SK-N-SH treated with all-trans-retinoic acid at 6 μM for 48 hours (cell line): ENCODE results near the gene TEX13D.

ENCODE experiments used
- ATAC-seq: fragments of 200-7000 bp; cut with Tn5 transposase; 3 replicates; pipeline ENCODE4 v1.9.1; 2020; ENCODE audit warnings: mild to moderate bottlenecking, moderate library complexity
- ARNTL ChIP-seq: fragments of 450-650 bp; formaldehyde crosslinking; IDR thresholded peaks from 2 replicates; pipeline ENCODE4 v1.5.0; 2020; ENCODE audit warnings: low read depth, mild to moderate bottlenecking, moderate library complexity, borderline replicate concordance
- BACH2 ChIP-seq: fragments of 250-450 bp; sonication (Bioruptor Pico); IDR thresholded peaks from 2 replicates; pipeline ENCODE4 v1.9.0; 2021; ENCODE audit warnings: mild to moderate bottlenecking, borderline replicate concordance
- CREB5 ChIP-seq: fragments of 250-450 bp; sonication (Bioruptor Pico); IDR thresholded peaks from 2 replicates; pipeline ENCODE4 v1.5.1; 2020; ENCODE audit warnings: low read depth, mild to moderate bottlenecking, moderate library complexity
- CSDC2 ChIP-seq: fragments of 250-450 bp; sonication (Bioruptor Pico); IDR thresholded peaks from 2 replicates; pipeline ENCODE4 v1.5.0; 2020; ENCODE audit warnings: mild to moderate bottlenecking, moderate library complexity
- CSRNP3 ChIP-seq: fragments of 250-450 bp; sonication (Bioruptor Pico); IDR thresholded peaks from 2 replicates; pipeline ENCODE4 v1.5.1; 2021; ENCODE audit warnings: mild to moderate bottlenecking, moderate library complexity
- ESRRG ChIP-seq: fragments of 250-450 bp; sonication (Bioruptor Pico); IDR thresholded peaks from 2 replicates; pipeline ENCODE4 v1.6.1; 2021; ENCODE audit warnings: mild to moderate bottlenecking
- GLIS3 ChIP-seq: fragments of 250-450 bp; sonication (Bioruptor Pico); IDR thresholded peaks from 2 replicates; pipeline ENCODE4 v1.5.0; 2020; ENCODE audit warnings: mild to moderate bottlenecking, moderate library complexity
- ISL1 ChIP-seq: fragments of 250-450 bp; sonication (Bioruptor Pico); IDR thresholded peaks from 2 replicates; pipeline ENCODE4 v2.1.2; 2022; ENCODE audit warnings: mild to moderate bottlenecking, moderate library complexity
- OSR1 ChIP-seq: fragments of 250-450 bp; sonication (Bioruptor Pico); IDR thresholded peaks from 2 replicates; pipeline ENCODE4 v1.8.0; 2022; ENCODE audit warnings: moderate library complexity, mild to moderate bottlenecking, inconsistent platforms
- PATZ1 ChIP-seq: fragments of 250-450 bp; sonication (Bioruptor Pico); IDR thresholded peaks from 2 replicates; pipeline ENCODE4 v1.8.0; 2020; ENCODE audit warnings: mild to moderate bottlenecking, moderate library complexity, borderline replicate concordance
- POU6F1 ChIP-seq: fragments of 250-450 bp; sonication (Bioruptor Pico); IDR thresholded peaks from 2 replicates; pipeline ENCODE4 v1.8.0; 2021; ENCODE audit warnings: low read depth, mild to moderate bottlenecking, moderate library complexity, borderline replicate concordance
- SNAI2 ChIP-seq: fragments of 250-450 bp; sonication (Bioruptor Pico); IDR thresholded peaks from 2 replicates; pipeline ENCODE4 v1.5.0; 2020; ENCODE audit warnings: mild to moderate bottlenecking, moderate library complexity
- TOX ChIP-seq: fragments of 250-450 bp; sonication (Bioruptor Pico); IDR thresholded peaks from 2 replicates; pipeline ENCODE4 v1.8.0; 2021; ENCODE audit warnings: mild to moderate bottlenecking, moderate library complexity, borderline replicate concordance
- ZFP3 ChIP-seq: fragments of 250-450 bp; sonication (Bioruptor Pico); IDR thresholded peaks from 2 replicates; pipeline ENCODE4 v1.5.0; 2020; ENCODE audit warnings: mild to moderate bottlenecking, moderate library complexity
- ZFP30 ChIP-seq: fragments of 450-650 bp; formaldehyde crosslinking; IDR thresholded peaks from 2 replicates; pipeline ENCODE4 v1.5.0; 2022; ENCODE audit warnings: mild to moderate bottlenecking, moderate library complexity
- ZNF565 ChIP-seq: fragments of 450-650 bp; formaldehyde crosslinking; conservative IDR thresholded peaks from 2 replicates; pipeline ENCODE4 v1.5.0; 2020; ENCODE audit warnings: low read depth, mild to moderate bottlenecking, moderate library complexity
- ZNF70 ChIP-seq: fragments of 450-650 bp; formaldehyde crosslinking; IDR thresholded peaks from 2 replicates; pipeline ENCODE4 v1.5.0; 2020; ENCODE audit warnings: mild to moderate bottlenecking, moderate library complexity
- ZNF8 ChIP-seq: fragments of 450-650 bp; formaldehyde crosslinking; IDR thresholded peaks from 2 replicates; pipeline ENCODE4 v1.5.0; 2020; ENCODE audit warnings: mild to moderate bottlenecking, moderate library complexity
- TF ChIP-seq, protein P1 (sequence below): fragments of 250-450 bp; sonication (Bioruptor Pico); IDR thresholded peaks from 2 replicates; pipeline ENCODE4 v1.5.0; 2020; ENCODE audit warnings: mild to moderate bottlenecking, moderate library complexity

TEX13D gene

DNA sequence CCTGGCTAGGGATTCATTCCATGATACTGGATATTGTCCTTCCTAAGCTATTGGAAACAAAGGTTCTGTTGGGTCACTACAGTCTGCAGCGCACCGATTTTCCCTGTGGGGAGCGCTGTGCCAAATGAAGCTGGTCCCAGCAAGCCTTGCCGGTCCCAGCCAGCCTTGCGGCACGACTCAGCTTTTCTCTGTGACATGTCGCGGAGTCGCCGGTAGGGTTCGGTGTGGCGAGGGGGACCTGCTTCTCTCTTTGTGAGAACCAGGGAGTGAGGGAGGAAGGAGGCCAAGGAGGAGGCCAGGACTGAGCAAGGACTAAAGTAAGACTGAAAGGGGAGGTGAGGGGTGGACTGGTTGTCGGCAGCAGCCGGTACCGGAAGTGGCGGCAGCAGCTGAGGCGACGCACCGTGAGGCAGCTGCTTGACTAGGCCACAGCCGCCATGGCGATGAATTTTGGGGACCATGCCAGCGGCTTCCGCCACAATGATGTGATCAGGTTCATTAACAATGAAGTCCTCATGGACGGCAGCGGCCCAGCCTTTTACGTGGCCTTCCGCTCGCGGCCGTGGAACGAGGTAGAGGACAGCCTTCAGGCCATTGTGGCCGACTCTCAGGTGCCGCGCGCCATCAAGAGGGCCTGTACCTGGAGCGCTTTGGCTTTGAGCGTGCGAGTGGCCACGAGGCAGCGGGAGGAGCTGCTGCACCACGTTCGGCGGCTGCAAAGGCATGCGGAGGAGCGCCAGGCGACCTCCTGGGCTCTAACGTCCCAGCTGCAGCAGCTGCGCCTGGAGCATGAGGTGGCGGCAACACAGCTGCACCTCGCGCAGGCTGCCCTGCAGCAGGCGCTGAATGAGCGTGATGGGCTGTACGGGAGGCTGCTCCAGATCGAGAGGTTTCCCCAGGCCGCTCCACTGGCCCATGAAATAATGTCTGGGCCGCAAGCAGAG is at the start of gene TEX13D:
TEX13D (plus strand) TSS at position 180 of the 944 bp plus-strand sequence; CDS start at position 438, 258 bp downstream.
- ATAC-seq, result no peak
- no peak for TF ChIP-seq CSDC2 (CRISPR knock-in tag)
- TF ChIP-seq TOX, result no peak
- TF ChIP-seq ISL1, result no peak
- TF ChIP-seq SNAI2, result no peak
- no peak for TF ChIP-seq ZFP3 (CRISPR knock-in tag)
- TF ChIP-seq ZNF70 (CRISPR knock-in tag), result no peak
- TF ChIP-seq ESRRG (CRISPR knock-in tag), result no peak
- no peak for TF ChIP-seq OSR1
- TF ChIP-seq ZNF8 (CRISPR knock-in tag), result no peak
- TF ChIP-seq PATZ1 (CRISPR knock-in tag), result no peak
- TF ChIP-seq ZNF565, result no peak
- no peak for TF ChIP-seq GLIS3
- TF ChIP-seq BACH2 (CRISPR knock-in tag), result no peak
- no peak for TF ChIP-seq ZFP30
- TF ChIP-seq, protein P1, sequence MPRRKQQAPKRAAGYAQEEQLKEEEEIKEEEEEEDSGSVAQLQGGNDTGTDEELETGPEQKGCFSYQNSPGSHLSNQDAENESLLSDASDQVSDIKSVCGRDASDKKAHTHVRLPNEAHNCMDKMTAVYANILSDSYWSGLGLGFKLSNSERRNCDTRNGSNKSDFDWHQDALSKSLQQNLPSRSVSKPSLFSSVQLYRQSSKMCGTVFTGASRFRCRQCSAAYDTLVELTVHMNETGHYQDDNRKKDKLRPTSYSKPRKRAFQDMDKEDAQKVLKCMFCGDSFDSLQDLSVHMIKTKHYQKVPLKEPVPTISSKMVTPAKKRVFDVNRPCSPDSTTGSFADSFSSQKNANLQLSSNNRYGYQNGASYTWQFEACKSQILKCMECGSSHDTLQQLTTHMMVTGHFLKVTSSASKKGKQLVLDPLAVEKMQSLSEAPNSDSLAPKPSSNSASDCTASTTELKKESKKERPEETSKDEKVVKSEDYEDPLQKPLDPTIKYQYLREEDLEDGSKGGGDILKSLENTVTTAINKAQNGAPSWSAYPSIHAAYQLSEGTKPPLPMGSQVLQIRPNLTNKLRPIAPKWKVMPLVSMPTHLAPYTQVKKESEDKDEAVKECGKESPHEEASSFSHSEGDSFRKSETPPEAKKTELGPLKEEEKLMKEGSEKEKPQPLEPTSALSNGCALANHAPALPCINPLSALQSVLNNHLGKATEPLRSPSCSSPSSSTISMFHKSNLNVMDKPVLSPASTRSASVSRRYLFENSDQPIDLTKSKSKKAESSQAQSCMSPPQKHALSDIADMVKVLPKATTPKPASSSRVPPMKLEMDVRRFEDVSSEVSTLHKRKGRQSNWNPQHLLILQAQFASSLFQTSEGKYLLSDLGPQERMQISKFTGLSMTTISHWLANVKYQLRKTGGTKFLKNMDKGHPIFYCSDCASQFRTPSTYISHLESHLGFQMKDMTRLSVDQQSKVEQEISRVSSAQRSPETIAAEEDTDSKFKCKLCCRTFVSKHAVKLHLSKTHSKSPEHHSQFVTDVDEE (CRISPR knock-in tag), result no peak
- TF ChIP-seq CSRNP3 (CRISPR knock-in tag), result no peak

DNA sequence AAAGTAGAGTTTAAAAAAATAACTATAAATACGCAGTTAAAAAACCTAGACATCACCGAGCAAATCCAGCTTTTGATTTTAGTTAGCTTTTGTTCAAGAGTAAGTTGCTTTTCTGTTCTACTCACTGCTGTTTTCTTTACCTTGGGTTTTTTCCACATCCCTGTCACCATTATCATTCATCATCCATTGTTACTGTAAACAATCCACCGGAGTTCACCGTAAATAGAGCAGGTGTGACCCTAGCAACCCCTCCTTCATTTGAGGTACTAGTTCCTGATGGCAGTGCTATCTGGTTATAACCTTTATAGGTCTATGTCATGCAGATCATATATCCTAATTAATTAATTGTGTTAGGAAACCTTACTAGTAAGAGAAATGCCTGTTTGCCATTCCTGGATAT is 43.0 kb upstream of the TEX13D start:
- no peak for TF ChIP-seq ZNF565
- no peak for TF ChIP-seq CREB5 (CRISPR knock-in tag)
- no peak for TF ChIP-seq BACH2 (CRISPR knock-in tag)
- TF ChIP-seq ARNTL, result no peak
- no peak for TF ChIP-seq POU6F1 (CRISPR knock-in tag)
- TF ChIP-seq, protein P1 (CRISPR knock-in tag), result no peak
- TF ChIP-seq CSRNP3 (CRISPR knock-in tag), result no peak
- no peak for TF ChIP-seq OSR1
- no peak for TF ChIP-seq ZNF8 (CRISPR knock-in tag)
- no peak for TF ChIP-seq GLIS3
- no peak for ATAC-seq
